CD14-positive monocyte (primary cell): ENCODE results near the gene TFIP11. TPM values are rescaled to one million over a fixed set of nuclear protein-coding genes. Genes with fewer than 3 reads are reported as not detected.

ENCODE experiments used
- DNase-seq, 3 donors: peaks; one replicate each; pipeline ENCODE4 v3.0.0-alpha.2; 2011 to 2022
- H2AFZ ChIP-seq: 2 replicates; pipeline ENCODE4 v1.6.0; 2012; ENCODE audit warnings: mild to moderate bottlenecking, low read depth, low read length, inconsistent platforms; ENCODE audit not compliant: insufficient read depth, poor library complexity, severe bottlenecking
- H3K27ac ChIP-seq, 2 donors: 1 replicate in 1 of 2; 2 replicates in 1 of 2; pipeline ENCODE4 v1.5.1; 2012 to 2013; ENCODE audit warnings: low read length in 2 of 2, control low read depth in 1 of 2, inconsistent platforms in 1 of 2, low read depth in 1 of 2, mild to moderate bottlenecking in 1 of 2
- H3K27me3 ChIP-seq, 2 donors: one replicate each; pipeline versions ENCODE4 v1.6.0 to v1.6.1; 2011 to 2013; ENCODE audit warnings: low read length in 2 of 2; ENCODE audit not compliant: control insufficient read depth in 2 of 2, insufficient read depth in 2 of 2
- H3K36me3 ChIP-seq, 2 donors: replicated peaks in 1 of 2; 1 replicate in 1 of 2; 2 replicates in 1 of 2; pipeline versions ENCODE4 v1.5.1 to v1.6.1; 2012 to 2013; ENCODE audit warnings: low read length in 2 of 2, control low read depth in 1 of 2, inconsistent platforms in 1 of 2, mild to moderate bottlenecking in 1 of 2; ENCODE audit not compliant: insufficient read depth in 2 of 2, control insufficient read depth in 1 of 2
- H3K4me1 ChIP-seq, 2 donors: 1 replicate in 1 of 2; 2 replicates in 1 of 2; pipeline versions ENCODE4 v1.5.1 to v1.6.1; 2012 to 2013; ENCODE audit warnings: low read length in 2 of 2, control low read depth in 1 of 2, inconsistent platforms in 1 of 2, mild to moderate bottlenecking in 1 of 2, moderate library complexity in 1 of 2; ENCODE audit not compliant: insufficient read depth in 2 of 2, control insufficient read depth in 1 of 2
- H3K4me2 ChIP-seq: replicated peaks from 2 replicates; pipeline ENCODE3; 2012; ENCODE audit warnings: low read length, moderate library complexity, mild to moderate bottlenecking; ENCODE audit not compliant: poor library complexity, severe bottlenecking; ENCODE audit errors: extremely low read depth
- H3K4me3 ChIP-seq, 3 experiments: fragments of 200-600 bp in 1 of 3; sonication (generic) in 1 of 3; replicated peaks in 1 of 3; 1 replicate in 2 of 3; 2 replicates in 1 of 3; pipeline ENCODE4 v1.5.1; 2011 to 2013; ENCODE audit warnings: low read length in 3 of 3, mild to moderate bottlenecking in 3 of 3, control low read depth in 2 of 3, low read depth in 2 of 3, inconsistent platforms in 1 of 3, moderate library complexity in 1 of 3
- H3K79me2 ChIP-seq: 2 replicates; pipeline ENCODE4 v1.6.0; 2012; ENCODE audit warnings: mild to moderate bottlenecking, control low read depth, inconsistent platforms, low read length, moderate library complexity; ENCODE audit not compliant: insufficient read depth
- H3K9ac ChIP-seq: 2 replicates; pipeline ENCODE4 v1.6.0; 2017; ENCODE audit warnings: low read length, mild to moderate bottlenecking; ENCODE audit not compliant: insufficient read depth, poor library complexity, severe bottlenecking
- H3K9me3 ChIP-seq, 2 donors: replicated peaks in 1 of 2; 1 replicate in 1 of 2; 2 replicates in 1 of 2; pipeline versions ENCODE4 v1.5.1 to v1.6.1; 2012 to 2013; ENCODE audit warnings: low read length in 2 of 2, control low read depth in 1 of 2; ENCODE audit not compliant: control insufficient read depth in 1 of 2, insufficient read depth in 1 of 2
- H4K20me1 ChIP-seq: 2 replicates; pipeline ENCODE4 v1.6.0; 2012; ENCODE audit warnings: mild to moderate bottlenecking, low read length, control low read depth, moderate library complexity; ENCODE audit not compliant: insufficient read depth
- H3K27ac Mint-ChIP-seq, 7 donors: one replicate each; pipeline ENCODE4 v1.8.0; 2020; ENCODE audit warnings: mild to moderate bottlenecking in 7 of 7, mixed read lengths in 7 of 7, moderate library complexity in 6 of 7, inconsistent platforms in 2 of 7
- H3K27me3 Mint-ChIP-seq, 3 donors: one replicate each; pipeline ENCODE4 v1.8.0; 2021 to 2022; ENCODE audit warnings: low read depth in 3 of 3, mild to moderate bottlenecking in 3 of 3, mixed read lengths in 3 of 3, moderate library complexity in 3 of 3, inconsistent platforms in 1 of 3
- H3K36me3 Mint-ChIP-seq, 2 donors: one replicate each; pipeline ENCODE4 v1.8.0; 2020; ENCODE audit warnings: mixed read lengths in 2 of 2, inconsistent platforms in 1 of 2, mild to moderate bottlenecking in 1 of 2
- H3K4me1 Mint-ChIP-seq: one replicate; pipeline ENCODE4 v1.8.0; 2020; ENCODE audit warnings: mild to moderate bottlenecking, mixed read lengths
- H3K4me3 Mint-ChIP-seq, 2 donors: one replicate each; pipeline ENCODE4 v1.8.0; 2020; ENCODE audit warnings: mild to moderate bottlenecking in 2 of 2, mixed read lengths in 2 of 2, moderate library complexity in 1 of 2
- H3K9me3 Mint-ChIP-seq, 7 donors: one replicate each; pipeline ENCODE4 v1.8.0; 2020 to 2022; ENCODE audit warnings: mixed read lengths in 7 of 7, mild to moderate bottlenecking in 6 of 7, moderate library complexity in 6 of 7, inconsistent platforms in 2 of 7
- WGBS: methylation state at CpG from one replicate; pipeline ENCODE4 v1.1.5; 2013; ENCODE audit warnings: missing lambda C conversion rate; ENCODE audit not compliant: insufficient coverage; 5-methylcytosine and 5-hydroxymethylcytosine counted together
- intact Hi-C, 2 donors: fragments of 100-400 bp; cut with micrococcal nuclease; formaldehyde crosslinking; loops; one replicate each; pipeline versions ENCODE4 v1.15.0 to v1.15.1; 2023
- polyA plus RNA-seq, 3 donors: library from polyadenylated mRNA; depleted of rRNA in 1 of 3; unstranded in 2 of 3; stranded (reverse) in 1 of 3; fragments of 300-500 nt in 2 of 3; fragments of >200 nt in 1 of 3; fragmentation: Illumina TruSeq in 2 of 3; gene quantifications; 1 replicate in 2 of 3; 2 replicates in 1 of 3; pipeline ENCODE4 v1.2.3, GENCODE V29; 2012 to 2021
- TF ChIP-seq, protein P1 (sequence below): fragments of 200-600 bp; IDR thresholded peaks from one replicate; pipeline ENCODE4 v1.8.0; 2022; ENCODE audit warnings: antibody characterized with exemption, mild to moderate bottlenecking

The TFIP11 gene
- polyA plus RNA-seq, 3 donors: 10.1 to 25.5 (median 19.8) TPM

DNA sequence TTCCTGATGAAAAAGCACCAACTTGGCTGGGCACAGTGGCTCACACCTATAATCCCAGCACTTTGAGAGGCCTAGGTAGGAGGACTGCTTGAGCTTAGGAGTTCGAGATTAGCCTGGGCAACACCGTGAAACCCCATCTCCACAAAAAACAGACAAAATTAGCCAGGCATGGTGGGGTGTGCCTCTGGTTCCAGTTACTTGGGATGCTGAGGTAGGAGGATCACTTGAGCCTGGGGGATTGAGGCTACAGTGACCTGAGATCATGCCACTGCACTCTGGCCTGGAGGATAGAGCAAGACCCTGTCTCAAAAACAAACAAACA is 31.7 kb downstream of the TFIP11 start:
- DNase-seq: no peak
- H3K27me3 ChIP-seq: no peaks in the 10 kb centered on the region
- Mint-ChIP-seq H3K27me3 (no peaks in the 10 kb centered on the region), H3K9me3 (no peaks in the 10 kb centered on the region), H3K27ac (peak overlapping the region in 5 of 7 donors; percentile 13 to 56 (median 45)), H3K4me3 (no peak overlapping the region), H3K4me1 (peaks cover 79% of the 10 kb centered on the region), H3K36me3 (peaks cover 18 to 23% of the 10 kb centered on the region in 2 donors)
- no peak overlapping the region for H2AFZ ChIP-seq
- H3K4me2 ChIP-seq: no peak overlapping the region
- WGBS: no CpG with 5 or more reads among the region's 2 CpGs
- peaks cover 60% of the 10 kb centered on the region for H3K79me2 ChIP-seq
- H3K4me1 ChIP-seq: peaks cover 77 to 86% of the 10 kb centered on the region in 2 donors
- H3K27ac ChIP-seq: peak overlapping the region in 1 of 2 donors; percentile 68
- TF ChIP-seq, protein P1, sequence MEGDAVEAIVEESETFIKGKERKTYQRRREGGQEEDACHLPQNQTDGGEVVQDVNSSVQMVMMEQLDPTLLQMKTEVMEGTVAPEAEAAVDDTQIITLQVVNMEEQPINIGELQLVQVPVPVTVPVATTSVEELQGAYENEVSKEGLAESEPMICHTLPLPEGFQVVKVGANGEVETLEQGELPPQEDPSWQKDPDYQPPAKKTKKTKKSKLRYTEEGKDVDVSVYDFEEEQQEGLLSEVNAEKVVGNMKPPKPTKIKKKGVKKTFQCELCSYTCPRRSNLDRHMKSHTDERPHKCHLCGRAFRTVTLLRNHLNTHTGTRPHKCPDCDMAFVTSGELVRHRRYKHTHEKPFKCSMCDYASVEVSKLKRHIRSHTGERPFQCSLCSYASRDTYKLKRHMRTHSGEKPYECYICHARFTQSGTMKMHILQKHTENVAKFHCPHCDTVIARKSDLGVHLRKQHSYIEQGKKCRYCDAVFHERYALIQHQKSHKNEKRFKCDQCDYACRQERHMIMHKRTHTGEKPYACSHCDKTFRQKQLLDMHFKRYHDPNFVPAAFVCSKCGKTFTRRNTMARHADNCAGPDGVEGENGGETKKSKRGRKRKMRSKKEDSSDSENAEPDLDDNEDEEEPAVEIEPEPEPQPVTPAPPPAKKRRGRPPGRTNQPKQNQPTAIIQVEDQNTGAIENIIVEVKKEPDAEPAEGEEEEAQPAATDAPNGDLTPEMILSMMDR: no peak
- no peaks in the 10 kb centered on the region for H3K36me3 ChIP-seq
- H4K20me1 ChIP-seq: no peaks in the 10 kb centered on the region
- H3K4me3 ChIP-seq: no peak overlapping the region
- H3K9ac ChIP-seq: no peak overlapping the region
- no peaks in the 10 kb centered on the region for H3K9me3 ChIP-seq
- intact Hi-C loops: loop anchor here in 1 of 2 donors (5.0 kb wide), 2 partner anchors 48 to 112 kb away; partner anchors contain the start of gene TPST2

DNA sequence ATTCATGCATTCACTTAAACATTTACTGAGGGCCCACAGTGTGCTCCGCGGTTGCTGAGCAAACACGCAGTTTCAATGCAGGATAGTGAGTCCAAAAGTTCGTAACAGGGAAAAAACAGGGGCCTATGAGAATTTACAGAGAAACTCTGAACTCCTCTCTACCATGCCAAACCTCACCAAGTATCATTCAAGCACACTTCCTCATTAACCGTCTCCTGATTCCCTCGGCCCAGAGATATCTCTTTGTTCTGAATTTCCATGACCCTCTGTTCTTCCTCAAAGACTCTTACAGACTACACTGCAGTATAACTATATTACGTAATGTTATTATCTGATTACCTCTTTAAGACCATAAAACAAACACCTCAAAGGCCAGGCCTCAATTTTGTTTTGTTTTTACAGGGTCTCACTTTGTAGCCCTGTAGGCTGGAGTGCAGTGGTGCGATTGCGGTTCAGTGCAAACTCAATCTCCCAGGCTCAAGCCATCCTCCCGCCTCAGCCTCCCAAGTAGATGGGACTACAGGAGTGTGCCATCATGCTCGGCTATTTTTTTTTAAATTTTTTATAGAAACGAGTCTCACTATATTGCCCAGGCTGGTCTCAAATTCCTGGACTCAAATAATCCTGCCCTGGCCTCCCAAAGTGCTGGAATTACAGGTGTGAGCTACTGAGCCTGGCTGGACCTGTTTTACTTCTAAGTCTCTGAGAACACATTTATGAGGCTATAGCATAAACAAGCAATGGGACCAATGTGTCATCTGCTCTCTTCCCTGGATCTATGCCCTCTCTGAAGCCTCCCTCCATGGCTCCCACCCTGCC is 32.3 kb downstream of the TFIP11 start:
- no peaks in the 10 kb centered on the region for H3K27me3 ChIP-seq
- H3K4me1 ChIP-seq: peaks cover 80 to 90% of the 10 kb centered on the region in 2 donors
- H3K9ac ChIP-seq: peak overlapping the region; percentile 34
- H3K36me3 Mint-ChIP-seq: peaks cover 19 to 24% of the 10 kb centered on the region in 2 donors
- H3K4me3 ChIP-seq: peak overlapping the region; percentile 30 to 68 (median 40)
- peak overlapping the region; percentile 43 to 85 (median 72) for H3K27ac Mint-ChIP-seq
- WGBS: 26% methylated on average over 7 of the region's 12 CpGs
- H3K27ac ChIP-seq: peak overlapping the region; percentile 22 to 68
- peaks cover 56% of the 10 kb centered on the region for H3K79me2 ChIP-seq
- no peaks in the 10 kb centered on the region for H3K36me3 ChIP-seq
- H3K4me1 Mint-ChIP-seq: peaks cover 81% of the 10 kb centered on the region
- no peaks in the 10 kb centered on the region for H3K9me3 Mint-ChIP-seq
- H3K4me2 ChIP-seq: peak overlapping the region; percentile 73
- H3K4me3 Mint-ChIP-seq: peak overlapping the region; percentile 58 to 89
- peak overlapping the region; percentile 67 for H2AFZ ChIP-seq
- H4K20me1 ChIP-seq: no peaks in the 10 kb centered on the region
- peak; percentile 25 to 52 (median 39) for DNase-seq
- no peaks in the 10 kb centered on the region for H3K9me3 ChIP-seq
- H3K27me3 Mint-ChIP-seq: no peaks in the 10 kb centered on the region
- TF ChIP-seq, protein P1: no peak
- intact Hi-C loops: loop anchor here in 1 of 2 donors (5.0 kb wide), 2 partner anchors 48 to 112 kb away; partner anchors contain the start of gene TPST2
